Amniotic stem cell (primary cell): ENCODE measurements around the gene MYH7.
"Not testable (repeated sequence)": the region's sequence is repeated elsewhere in the genome, so short reads cannot be mapped to it uniquely, and the experiment has no call there.

Experiments used
- DNase-seq: peaks from one replicate; lab custom pipeline; 2025; lab: John Stamatoyannopoulos, UW

The MYH7 gene

GRCh38 chr14:23430016-23430722 is 5.3 kb downstream of the MYH7 start:
- DNase-seq: no peak

DNA sequence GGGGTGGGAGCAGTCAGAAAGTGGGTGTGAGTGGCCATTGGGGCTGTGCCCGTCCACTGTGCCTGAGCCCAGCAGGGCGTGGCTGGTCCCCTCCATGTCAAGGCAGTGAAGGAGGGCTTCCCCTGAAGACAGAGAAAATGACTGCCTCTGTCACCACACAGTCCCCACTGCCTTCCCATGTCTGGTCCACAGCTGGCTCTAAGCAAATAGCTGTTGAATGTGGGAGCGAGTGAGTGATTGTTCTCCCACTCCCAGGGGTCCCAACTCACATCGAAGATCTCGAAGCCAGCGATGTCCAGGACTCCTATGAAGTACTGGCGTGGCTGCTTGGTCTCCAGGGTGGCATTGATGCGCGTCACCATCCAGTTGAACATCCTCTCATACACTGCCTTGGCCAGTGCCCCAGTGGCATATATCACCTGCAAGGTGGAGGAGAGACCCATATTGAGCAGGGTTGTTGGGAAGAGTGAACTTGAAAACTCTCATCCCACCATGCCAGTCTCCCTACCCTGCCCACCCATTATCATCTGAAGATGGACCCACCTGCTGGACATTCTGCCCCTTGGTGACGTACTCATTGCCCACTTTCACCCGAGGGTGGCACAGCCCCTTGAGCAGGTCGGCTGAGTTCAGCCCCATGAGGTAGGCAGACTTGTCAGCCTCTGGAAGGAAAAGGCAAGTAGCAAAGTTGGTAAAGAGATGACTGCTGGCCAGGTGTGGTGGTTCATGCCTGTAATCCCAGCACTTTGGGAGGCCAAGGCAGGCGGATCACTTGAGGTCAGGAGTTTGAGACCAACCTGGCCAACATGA is 6.6 kb downstream of the MYH7 start:
- DNase-seq: no peak

- not testable (repeated sequence) for DNase-seq
These were observed 9.7 kb downstream of the MYH7 start for GRCh38 chr14:23425798-23426197.

DNA sequence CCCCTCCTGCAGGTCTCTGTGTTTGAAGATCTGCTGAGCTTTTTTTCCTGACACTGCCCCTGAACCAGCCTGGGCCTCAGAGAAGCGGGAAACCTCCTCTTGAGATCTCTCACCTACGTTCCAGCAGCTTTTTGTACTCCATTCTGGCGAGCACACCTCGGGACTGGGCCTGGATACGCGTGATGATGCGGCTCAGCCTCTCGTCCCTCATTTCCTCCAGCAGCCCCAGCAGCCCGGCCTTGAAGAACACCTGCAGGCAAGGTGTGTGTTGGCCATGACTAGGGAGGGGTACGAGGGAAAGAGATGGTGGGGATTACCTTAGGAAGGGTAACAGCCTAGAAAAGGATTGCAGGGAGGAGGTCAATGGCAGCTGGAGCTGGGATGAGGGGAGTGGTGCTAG is 10.3 kb downstream of the MYH7 start:
- no peak for DNase-seq

DNA sequence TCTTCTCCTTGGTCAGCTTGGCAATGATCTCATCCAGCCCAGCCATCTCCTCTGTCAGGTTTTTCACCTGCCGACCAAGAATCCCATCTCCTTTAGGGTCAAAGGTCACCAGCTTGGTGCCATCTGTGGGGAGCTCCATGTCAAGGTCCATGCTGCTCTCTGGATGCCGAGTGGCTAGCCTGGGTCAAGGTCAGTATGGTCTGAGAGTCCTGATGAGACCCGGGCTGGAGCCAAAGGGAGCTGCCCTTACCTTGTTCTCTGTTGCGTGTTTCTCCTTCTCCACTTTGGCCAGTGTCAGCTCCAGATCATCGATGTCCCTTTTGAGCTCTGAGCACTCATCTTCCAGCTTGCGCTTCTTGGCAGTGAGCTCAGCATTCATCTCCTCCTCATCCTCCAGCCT is 11.8 kb downstream of the MYH7 start:
- no peak for DNase-seq

GRCh38 chr14:23421594-23421993 is 13.9 kb downstream of the MYH7 start:
- no peak for DNase-seq

GRCh38 chr14:23419646-23420045 is 15.8 kb downstream of the MYH7 start:
- DNase-seq: not testable (repeated sequence)

GRCh38 chr14:23418021-23418420 is 17.4 kb downstream of the MYH7 start:
- DNase-seq: no peak

GRCh38 chr14:23417269-23417668 is 18.2 kb downstream of the MYH7 start:
- not testable (repeated sequence) for DNase-seq

DNA sequence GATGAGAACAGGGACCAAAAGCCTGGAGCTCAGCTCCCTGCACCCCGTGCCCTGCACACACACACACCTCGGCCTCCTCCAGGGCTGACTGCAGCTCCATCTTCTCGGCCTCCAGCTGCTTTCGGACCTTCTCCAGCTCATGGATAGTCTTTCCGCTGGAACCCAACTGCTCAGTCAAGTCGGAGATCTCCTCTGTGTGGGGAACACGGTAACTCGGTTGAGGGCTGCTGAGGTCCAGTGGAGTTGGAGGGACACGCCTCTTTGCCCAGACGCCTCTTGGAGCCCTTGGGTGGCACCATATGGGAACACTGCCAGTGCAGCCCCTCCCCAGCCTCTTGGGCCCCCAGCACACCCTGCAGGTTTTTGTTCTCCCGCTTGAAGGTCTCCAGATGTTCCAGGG is 18.7 kb downstream of the MYH7 start:
- DNase-seq: no peak

DNA sequence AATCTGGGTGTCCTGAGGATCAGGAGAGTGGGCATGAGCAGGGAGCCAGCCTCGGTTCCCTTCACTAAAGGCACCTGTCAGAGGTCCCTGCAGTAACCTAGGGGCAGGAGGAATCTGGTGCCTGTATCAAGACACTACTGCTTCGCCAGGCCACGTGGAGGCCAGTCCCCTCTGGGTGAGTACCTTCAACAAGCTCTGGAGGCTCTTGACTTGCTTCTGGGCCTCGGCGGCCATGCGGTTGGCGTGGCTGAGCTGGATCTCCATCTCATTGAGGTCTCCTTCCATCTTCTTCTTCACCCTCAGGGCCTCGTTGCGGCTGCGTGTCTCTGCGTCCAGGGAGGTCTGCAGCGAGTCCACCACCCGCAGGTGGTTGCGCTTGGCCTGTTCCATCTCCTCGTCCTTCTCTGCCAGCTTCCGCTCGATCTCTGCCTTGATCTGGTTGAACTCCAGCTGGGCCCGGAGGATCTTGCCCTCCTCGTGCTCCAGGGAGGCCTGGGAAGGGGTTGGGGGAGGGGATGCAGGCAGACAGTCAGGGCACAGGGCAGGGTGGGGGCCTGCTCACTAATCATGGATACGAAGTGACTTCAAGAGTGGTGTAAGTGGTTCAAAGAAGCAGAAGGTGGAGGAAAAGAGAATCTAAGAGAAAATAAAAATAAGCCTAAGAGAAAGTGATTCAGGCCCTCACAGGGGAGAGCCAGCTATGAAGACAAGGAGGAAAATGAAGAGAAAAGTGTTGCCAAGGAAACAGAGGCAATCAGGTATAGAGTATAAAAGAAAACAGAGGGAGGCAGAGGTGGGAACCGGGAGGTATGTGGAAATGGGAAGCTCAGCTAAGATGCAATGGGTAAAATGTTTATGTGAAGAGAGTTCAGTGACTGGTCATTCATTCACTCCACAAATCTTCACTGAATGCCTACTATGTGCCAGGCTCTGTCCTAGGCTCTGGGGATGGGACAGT is 19.4 kb downstream of the MYH7 start:
- DNase-seq: no peak

DNA sequence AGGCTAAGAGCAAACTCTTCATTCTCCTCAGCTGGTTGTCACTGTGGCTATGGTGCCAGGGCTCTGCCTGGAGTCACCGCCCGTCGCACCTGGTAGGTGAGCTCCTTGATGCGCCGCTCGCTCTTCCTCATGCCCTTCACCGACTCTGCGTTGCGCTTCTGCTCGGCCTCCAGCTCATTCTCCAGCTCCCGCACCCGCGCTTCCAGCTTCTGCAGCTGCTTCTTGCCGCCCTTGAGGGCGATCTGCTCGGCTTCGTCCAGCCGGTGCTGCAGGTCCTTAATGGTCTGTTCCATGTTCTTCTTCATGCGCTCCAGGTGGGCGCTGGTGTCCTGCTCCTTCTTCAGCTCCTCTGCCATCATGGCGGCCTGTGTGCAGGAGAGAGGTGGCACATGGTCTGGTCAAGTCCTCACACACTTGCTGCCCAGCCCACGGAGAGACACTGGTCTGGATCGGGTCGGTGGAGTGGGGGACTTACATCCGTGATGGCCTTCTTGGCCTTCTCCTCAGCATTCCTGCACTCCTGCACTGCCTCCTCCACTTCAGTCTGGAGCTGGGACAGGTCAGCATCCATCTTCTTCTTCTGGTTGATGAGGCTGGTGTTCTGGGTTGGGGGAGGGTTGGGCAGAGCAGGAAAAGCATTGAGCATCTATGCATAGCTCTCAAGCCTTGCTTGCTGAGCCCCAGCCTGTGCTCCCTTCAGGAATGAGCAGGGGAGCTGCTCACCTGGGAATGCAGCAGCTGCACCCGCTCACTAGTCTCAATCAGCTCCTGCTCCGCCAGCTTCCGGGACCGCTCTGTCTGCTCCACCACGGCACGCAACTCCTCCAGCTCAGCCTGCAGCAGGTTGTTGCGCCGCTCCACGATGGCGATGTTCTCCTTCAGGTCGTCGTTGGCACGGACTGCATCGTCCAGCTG is 20.3 kb downstream of the MYH7 start:
- DNase-seq: no peak

- no peak for DNase-seq
These were observed 21.2 kb downstream of the MYH7 start for GRCh38 chr14:23414254-23414653.

- DNase-seq: no peak
These were observed 21.8 kb downstream of the MYH7 start for GRCh38 chr14:23413681-23414080.

- no peak for DNase-seq
These were observed 23.6 kb downstream of the MYH7 start for GRCh38 chr14:23411563-23412525.

GRCh38 chr14:23409966-23410635 is 25.4 kb downstream of the MYH7 start:
- no peak for DNase-seq

DNA sequence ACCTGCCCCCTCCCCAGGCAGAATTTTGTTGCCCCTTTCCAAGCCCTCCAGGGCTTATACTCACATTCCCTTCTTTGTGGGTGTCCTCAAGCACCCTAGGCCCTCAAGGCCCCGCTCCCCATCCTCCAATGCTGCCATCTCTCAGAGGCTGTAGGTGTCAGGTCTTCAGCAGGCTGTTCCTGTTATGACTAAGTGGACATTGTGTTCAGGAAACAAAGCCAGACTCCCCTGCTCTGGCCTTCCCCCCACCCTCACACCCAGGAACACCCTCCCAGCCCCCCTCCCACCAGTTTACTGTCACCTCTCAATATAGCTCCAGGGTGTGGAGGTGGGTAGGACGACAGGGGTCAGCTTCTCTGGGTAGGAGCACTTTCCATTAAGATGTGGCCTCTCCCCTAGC is 26.0 kb downstream of the MYH7 start:
- no peak for DNase-seq

- no peak for DNase-seq
These were observed 27.2 kb downstream of the MYH7 start for GRCh38 chr14:23408307-23408630.

DNA sequence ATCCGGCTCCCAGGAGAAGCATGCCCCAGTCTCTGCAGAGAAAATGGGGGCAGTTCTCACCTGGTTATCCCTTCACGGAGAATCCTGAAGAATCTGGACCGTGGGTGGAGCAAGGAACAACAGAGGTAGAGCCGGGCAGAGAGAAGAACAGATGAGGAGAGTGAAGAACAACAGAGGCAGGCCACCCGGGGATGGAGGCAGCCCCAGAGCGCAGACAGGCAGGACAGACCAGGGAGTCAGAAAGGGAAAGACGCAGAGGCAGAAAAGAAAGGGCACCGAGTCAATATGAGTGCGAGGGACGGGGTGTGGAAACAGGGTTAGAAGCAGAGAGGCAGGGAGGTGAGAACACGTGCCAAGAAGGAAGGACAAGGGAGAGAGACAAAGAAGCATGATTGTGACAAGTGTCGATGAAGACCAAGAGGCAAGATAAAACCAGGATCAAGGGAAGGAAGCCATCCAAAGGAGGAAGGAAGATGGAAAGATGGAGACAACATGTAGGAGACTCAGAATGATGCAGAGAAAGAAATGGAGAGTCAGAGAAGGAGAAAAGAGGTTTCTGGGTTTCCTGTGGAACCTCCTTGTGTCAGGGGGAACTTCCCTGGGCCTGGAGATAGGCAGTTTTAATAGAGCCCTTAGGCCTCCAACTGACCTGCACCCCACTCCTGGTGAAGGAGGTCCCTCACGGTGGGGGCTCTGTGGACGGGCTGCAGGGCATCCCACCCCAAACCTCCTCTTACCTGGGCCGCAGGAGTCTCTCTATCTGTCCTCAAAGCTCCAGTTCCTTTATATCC is 27.7 kb downstream of the MYH7 start, which contains the start of gene MYH6:
Gene MYH6 (minus strand): TSS at position 758 of the 791 bp plus-strand sequence. CDS start 1,050 bp downstream, outside the sequence.
- no peak for DNase-seq
